ENCODE data around the gene CNTN2.

The CNTN2 gene

DNA sequence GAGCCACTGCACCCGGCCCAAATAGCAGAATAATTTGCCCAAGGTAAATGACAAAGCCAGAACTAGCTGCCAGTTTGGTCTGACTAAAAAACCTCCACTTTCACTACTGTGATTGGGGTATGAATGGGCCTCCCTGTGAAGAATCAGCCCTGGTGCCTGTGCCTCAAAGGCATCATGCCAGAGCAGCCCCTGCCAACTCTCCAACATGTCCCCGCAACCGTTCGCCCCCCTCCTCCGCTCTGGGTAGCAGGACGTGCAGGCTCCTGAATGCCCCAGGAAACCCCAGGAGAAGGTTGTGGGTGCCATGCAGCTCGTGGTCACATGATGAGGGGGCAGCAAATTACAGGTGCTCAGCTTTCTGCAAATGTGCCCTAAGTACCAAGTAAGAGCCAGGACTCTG is 14.6 kb upstream of the CNTN2 start:
- Histone ChIP-seq H3K9me3 (no peaks in the 10 kb centered on the region), H3K27me3 (no peaks in the 10 kb centered on the region; the same call in 1 of the 2 replicates), H3K4me1 (no peaks in the 10 kb centered on the region), H3K36me3 (no peaks in the 10 kb centered on the region), H3K4me3 (ENCODE audit: low read depth, low read length) (no peak overlapping the region)
- DNase-seq: no peak
- TF ChIP-seq, protein P1, sequence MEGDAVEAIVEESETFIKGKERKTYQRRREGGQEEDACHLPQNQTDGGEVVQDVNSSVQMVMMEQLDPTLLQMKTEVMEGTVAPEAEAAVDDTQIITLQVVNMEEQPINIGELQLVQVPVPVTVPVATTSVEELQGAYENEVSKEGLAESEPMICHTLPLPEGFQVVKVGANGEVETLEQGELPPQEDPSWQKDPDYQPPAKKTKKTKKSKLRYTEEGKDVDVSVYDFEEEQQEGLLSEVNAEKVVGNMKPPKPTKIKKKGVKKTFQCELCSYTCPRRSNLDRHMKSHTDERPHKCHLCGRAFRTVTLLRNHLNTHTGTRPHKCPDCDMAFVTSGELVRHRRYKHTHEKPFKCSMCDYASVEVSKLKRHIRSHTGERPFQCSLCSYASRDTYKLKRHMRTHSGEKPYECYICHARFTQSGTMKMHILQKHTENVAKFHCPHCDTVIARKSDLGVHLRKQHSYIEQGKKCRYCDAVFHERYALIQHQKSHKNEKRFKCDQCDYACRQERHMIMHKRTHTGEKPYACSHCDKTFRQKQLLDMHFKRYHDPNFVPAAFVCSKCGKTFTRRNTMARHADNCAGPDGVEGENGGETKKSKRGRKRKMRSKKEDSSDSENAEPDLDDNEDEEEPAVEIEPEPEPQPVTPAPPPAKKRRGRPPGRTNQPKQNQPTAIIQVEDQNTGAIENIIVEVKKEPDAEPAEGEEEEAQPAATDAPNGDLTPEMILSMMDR (IDR thresholded peaks at IDR 0.05; ENCODE audit: low read depth, low read length): no peak

DNA sequence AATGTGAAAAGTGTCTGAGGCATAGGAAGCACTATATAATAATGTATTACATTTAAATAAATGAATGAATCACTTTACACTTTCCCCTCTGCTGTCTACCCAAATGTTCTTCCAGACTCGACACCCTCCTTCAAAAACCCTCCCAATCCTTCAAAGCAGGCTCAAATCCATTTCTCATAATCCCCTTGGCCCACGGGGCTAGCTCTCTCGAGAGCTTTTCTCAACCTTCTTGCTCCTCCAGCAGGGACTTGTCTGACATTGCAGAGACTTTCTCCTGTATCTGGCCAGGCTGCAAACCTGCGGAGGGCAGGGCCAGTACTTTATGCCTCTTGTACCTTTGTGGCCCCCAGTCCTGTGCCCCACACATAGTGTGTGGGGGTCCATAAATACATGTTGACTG is 14.1 kb upstream of the CNTN2 start:
- TF ChIP-seq, protein P1 (IDR thresholded peaks at IDR 0.05; ENCODE audit: low read depth, low read length): no peak

DNA sequence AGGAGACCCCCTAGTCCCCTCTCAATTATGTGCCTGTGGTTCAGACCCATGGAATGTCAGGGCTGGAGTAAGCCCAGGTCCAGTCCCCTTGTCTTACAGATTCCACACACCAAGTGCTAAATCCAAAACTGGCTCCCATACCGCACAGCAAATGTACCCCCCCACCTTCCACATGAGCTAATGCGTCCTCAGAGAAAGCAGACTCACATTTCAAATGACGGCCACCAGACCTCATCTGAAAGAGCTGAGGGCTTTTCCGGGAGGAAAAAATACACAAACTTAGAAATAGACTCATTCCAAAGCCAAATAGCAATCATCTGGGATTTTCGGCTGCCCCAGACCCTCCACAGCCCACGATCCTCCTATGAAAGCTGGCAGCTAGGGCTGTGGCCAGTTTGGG is 12.8 kb upstream of the CNTN2 start:
- Histone ChIP-seq H3K9me3 (no peaks in the 10 kb centered on the region), H3K4me1 (no peaks in the 10 kb centered on the region), H3K4me3 (ENCODE audit: low read depth, low read length) (no peak overlapping the region), H3K36me3 (no peaks in the 10 kb centered on the region), H3K27me3 (no peaks in the 10 kb centered on the region; the same call in 1 of the 2 replicates)
- TF ChIP-seq, protein P1 (IDR thresholded peaks at IDR 0.05; ENCODE audit: low read depth, low read length): no peak
- no peak for DNase-seq

More for the DNA sequence above, 14.1 kb upstream of the CNTN2 start:
- Histone ChIP-seq H3K4me3 (ENCODE audit: low read depth, low read length) (no peak overlapping the region), H3K36me3 (no peaks in the 10 kb centered on the region), H3K27me3 (no peaks in the 10 kb centered on the region; the same call in 1 of the 2 replicates), H3K4me1 (no peaks in the 10 kb centered on the region), H3K9me3 (no peaks in the 10 kb centered on the region)
- DNase-seq: no peak

DNA sequence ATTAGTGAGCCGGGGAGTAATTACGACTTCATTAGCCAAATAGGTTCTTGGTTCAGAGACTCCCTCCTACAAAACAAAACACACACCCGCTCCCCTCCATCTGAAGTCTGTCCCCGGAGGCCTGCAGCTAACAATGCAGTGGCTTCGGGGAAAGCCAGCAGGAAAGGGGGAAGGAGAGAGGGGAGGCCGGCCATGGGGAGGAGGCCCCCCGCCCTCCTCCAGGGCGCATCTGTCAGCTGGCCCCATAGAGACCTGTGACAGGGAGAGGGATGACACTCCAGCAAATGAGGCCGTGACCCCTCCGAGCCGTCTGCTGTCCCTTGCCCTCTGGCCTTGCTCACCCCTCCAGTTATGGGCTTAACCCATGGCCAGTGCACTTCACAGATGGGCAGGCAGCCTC is 12.1 kb upstream of the CNTN2 start:
- no peaks in the 10 kb centered on the region for H3K4me1 ChIP-seq
- no peaks in the 10 kb centered on the region for H3K36me3 ChIP-seq
- DNase-seq: no peak
- TF ChIP-seq, protein P1 (IDR thresholded peaks at IDR 0.05; ENCODE audit: low read depth, low read length): no peak
- H3K27me3 ChIP-seq: no peaks in the 10 kb centered on the region; the same call in 1 of the 2 replicates
- no peak overlapping the region for H3K4me3 ChIP-seq (ENCODE audit: low read depth, low read length)
- no peaks in the 10 kb centered on the region for H3K9me3 ChIP-seq

DNA sequence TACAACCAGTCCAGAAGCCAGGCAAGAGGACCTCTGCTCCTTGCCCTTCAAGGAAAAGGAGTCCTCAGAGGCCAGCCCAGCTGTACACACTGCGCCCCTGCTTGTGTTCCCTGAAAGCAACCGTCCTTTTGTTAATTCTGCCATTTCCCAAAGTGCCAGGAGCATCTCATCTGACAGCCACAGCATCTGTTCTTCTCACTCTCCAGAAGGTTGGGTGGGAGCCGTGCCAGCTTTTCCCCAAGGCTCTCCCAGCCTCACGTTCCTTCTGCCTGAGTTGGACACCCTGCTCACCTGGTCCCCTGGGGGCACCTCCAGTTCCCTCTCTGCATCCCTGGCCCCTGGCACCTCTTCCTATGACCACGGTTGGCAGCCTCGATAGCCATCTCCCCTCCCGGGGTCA is 10.5 kb upstream of the CNTN2 start:
- Histone ChIP-seq H3K27me3 (no peaks in the 10 kb centered on the region; the same call in 1 of the 2 replicates), H3K9me3 (no peaks in the 10 kb centered on the region), H3K4me3 (ENCODE audit: low read depth, low read length) (no peak overlapping the region), H3K4me1 (no peaks in the 10 kb centered on the region), H3K36me3 (no peaks in the 10 kb centered on the region)
- no peak for DNase-seq
- TF ChIP-seq, protein P1 (IDR thresholded peaks at IDR 0.05; ENCODE audit: low read depth, low read length): no peak

DNA sequence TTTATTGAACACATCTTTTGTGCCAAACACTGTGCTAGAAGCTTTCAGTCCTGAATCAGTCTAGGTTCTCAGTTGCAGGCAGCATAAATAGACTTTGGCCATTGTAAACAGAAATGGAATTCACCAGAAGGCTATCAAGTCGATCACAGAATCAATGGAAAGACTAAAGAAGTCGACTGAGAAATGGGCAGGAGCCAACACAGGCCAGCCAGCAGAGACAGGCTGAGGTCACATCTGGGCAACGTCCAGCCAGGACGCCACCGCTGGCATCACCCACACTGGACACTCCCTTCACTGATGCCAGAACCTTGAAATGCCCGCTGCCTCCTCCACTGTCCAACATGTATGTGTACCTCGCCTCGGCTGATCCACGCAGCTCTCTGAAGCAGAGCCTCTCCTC is 5.5 kb upstream of the CNTN2 start:
- H3K4me3 ChIP-seq (ENCODE audit: low read depth, low read length): no peak overlapping the region
- H3K27me3 ChIP-seq: peaks cover 3% of the 10 kb centered on the region; the same call in 1 of the 2 replicates
- no peak for DNase-seq
- H3K4me1 ChIP-seq: peaks cover 5% of the 10 kb centered on the region; the same call in 1 of the 2 replicates
- no peaks in the 10 kb centered on the region for H3K36me3 ChIP-seq
- TF ChIP-seq, protein P1 (IDR thresholded peaks at IDR 0.05; ENCODE audit: low read depth, low read length): no peak
- no peaks in the 10 kb centered on the region for H3K9me3 ChIP-seq
